Esophagus muscularis mucosa (tissue), 3 donors: ENCODE measurements around the gene ACAP1.

Experiments used
- CTCF ChIP-seq, 3 experiments: fragments of 200-600 bp in 2 of 3; fragments of 450-650 bp in 1 of 3; sonication (generic) in 2 of 3; IDR thresholded peaks; one replicate each; pipeline ENCODE4 v1.5.1; 2017 to 2019; ENCODE audit warnings: antibody characterized with exemption in 3 of 3, mild to moderate bottlenecking in 2 of 3, moderate library complexity in 1 of 3
- POLR2A ChIP-seq: fragments of 450-650 bp; IDR thresholded peaks from one replicate; pipeline ENCODE4 v1.6.1; 2017; ENCODE audit warnings: antibody characterized with exemption, moderate library complexity, mild to moderate bottlenecking, low read depth
- POLR2AphosphoS5 ChIP-seq, 2 donors: sonication (generic); formaldehyde crosslinking; IDR thresholded peaks; one replicate each; pipeline ENCODE4 v1.6.1; 2017; ENCODE audit warnings: antibody characterized with exemption in 2 of 2

GRCh38 chr17:7343250-7343649, 6.9 kb downstream of the ACAP1 start:
- TF ChIP-seq POLR2A (no peak), CTCF (IDR thresholded peaks at IDR 0.05) (no peak), POLR2AphosphoS5 (IDR thresholded peaks at IDR 0.05) (no peak)
